Esophagus mucosa (tissue), 1 donor: Measurements from ENCODE around the gene SERPINF2. TPM values are rescaled to one million over a fixed set of nuclear protein-coding genes. Genes with fewer than 3 reads are reported as not detected.
"Not testable (repeated sequence)": the region's sequence is repeated elsewhere in the genome, so short reads cannot be mapped to it uniquely, and the experiment has no call there.

Source experiments
- ATAC-seq: fragments of 200-7000 bp; cut with Tn5 transposase; one replicate; pipeline ENCODE4 v1.9.1; 2020
- total RNA-seq: library from RNA; stranded (reverse); gene quantifications from one replicate; pipeline ENCODE4 v1.2.4, GENCODE V29; 2023
- donor health status: DM: yes; HTN: yes; CAD: no.

SERPINF2 gene
- total RNA-seq, 1 donor from 2014 or later: 2.7 TPM

DNA sequence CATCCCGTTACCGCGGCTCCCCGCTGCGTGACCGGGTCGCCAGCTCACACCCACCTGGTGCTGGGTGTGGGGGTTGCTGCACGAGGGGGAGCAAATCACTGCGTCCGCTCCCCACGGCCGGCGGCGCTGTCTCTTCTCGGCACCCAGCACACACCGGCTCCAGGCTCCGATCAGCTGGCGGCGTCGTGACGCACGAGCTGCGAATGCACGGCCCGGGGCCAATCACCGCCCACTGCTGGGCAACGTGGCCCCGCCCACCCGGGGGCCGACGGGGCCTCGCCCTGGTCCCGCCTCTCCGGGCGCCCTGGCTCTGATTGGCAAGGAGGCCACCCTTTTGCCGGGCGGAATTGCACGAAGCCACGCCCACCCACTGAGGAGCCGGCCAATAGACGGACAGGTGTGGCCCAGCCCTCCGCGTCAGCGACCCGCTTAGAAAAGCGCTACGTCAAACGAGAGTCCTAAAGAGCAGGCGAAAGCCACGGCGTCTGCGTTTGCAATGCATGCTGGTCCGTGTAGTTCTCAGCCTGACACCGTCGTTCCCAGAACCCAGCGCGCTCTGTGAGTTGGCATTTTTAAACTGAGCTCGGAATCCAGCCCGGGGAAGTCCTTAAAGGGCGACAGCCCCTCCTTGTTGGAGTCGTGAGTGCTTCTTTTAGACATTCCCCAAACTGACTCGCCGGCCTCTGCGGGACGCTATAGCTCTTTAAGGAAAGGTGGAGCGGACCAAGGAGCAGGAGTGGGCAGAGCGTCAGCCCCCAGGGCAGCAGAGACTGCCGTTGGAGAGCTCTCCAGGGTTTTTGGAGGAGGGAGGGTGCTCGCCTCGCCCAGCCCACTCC lies 26.4 kb upstream of the SERPINF2 start:
- peak; percentile 82 for ATAC-seq

DNA sequence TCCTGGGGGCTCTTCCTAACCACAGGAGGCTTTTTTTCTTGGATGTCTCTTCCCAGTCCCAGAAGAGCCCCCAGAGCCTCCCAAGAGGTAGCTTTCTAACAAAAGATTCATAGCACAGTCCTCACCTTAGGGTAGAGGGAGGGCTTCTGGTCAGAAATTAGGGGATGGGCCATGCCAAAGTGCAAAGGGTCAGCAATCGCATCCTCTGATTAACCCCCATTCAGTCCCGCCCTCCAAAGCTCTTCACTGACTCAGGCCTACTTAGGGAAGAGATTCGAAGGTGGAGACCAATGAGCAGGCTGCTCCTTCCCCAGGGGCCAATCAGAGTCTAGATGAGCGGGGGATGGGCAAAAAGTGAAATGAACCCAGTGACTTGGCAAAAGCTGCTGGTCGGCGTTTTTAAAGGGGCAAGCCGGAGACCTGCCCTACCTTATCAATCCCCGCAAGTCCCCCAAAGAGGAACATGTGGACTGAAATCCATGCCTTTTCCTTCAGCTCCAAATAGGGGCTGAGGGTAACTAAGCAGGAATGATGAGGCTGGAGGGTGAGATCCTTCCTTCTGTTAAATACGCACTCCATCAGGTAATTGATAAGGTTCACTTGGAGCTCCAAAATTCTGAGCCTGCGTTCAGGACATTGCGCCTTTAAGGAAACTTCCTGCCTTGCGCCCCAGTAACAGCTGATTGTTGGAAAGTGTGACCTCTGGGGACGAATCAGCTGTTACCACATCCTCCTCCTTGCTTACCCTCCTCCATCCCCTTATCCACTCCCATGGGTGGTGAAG lies 25.6 kb upstream of the SERPINF2 start:
- peak; percentile 64 for ATAC-seq

DNA sequence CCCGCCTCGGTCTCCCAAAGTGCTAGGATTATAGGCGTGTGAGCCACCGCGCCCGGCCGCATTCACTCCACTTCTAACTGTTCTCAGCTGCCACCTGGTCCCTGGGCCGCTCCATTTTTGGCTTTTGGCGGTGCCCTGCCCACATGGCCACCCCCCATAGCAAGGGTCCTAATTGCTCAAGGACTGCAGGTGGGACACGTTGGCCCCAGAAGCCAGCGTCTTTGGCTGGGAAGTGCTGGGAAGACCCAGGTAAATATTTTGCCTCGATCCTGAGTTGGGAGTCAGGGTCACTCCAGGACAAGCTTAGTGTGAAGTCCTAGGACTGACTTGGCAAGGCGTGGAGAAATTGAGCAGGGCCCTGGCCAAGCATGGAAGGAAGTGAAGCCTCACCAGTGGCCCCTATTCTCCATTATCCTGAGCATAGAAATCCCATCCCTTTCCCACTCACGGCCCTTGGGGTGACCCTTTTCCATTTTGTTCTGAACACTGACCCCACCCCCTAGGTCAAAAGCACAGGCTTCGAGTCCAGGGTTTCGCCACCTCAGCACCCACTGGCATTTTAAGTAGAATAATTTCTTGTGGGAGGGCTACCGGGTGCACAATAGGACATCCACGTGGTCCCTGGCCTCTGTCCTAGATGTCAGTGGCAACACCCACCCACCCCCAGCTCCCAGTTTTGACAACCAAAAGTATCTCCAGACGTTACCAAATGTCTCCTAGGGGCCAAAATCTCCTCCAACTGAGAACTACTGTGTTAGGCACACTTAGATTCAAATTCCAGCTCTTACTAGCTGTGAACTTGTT lies 24.1 kb upstream of the SERPINF2 start:
- ATAC-seq: no peak

DNA sequence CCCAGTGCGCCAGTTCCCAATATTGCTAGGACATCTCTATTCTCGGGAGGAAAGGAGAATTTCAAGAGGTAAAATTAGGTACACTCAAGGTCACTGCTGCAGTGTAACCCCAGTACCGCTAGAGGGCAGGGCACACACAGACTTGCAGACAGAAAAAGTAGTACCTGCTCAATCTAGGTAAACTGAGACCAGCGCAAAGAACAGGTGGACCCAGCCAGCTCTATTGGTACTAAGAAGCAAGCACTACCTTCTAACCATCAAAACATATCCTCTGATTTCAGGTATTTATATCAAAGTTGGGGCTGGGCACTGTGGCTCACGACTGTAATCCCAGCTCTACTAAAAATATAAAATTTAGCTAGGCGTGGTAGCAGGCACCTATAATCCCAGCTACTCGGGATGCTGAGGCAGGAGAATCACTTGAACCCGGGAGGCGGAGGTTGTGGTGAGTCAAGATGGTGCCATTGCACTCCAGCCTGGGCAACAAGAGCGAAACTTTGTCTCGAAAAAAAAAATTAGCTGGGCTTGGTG lies 21.8 kb upstream of the SERPINF2 start:
- no peak for ATAC-seq

DNA sequence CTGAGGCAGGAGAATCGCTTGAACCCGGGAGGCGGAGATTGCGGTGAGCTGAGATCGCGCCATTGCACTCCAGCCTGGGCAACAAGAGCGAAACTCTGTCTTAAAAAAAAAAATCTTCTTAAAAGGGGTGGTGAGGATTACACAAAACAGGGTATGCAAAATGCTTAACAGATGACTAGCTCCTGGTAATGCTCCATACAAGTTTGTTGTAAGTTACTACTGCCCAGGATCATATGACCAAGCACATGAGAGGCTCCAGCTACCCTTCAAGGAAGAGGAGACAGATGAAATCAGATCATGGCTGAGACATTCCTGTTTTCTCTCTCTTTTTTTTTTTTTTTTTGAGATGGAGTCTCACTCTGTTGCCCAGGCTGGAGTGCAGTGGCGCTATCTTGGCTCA lies 20.6 kb upstream of the SERPINF2 start:
- ATAC-seq: not testable (repeated sequence)

DNA sequence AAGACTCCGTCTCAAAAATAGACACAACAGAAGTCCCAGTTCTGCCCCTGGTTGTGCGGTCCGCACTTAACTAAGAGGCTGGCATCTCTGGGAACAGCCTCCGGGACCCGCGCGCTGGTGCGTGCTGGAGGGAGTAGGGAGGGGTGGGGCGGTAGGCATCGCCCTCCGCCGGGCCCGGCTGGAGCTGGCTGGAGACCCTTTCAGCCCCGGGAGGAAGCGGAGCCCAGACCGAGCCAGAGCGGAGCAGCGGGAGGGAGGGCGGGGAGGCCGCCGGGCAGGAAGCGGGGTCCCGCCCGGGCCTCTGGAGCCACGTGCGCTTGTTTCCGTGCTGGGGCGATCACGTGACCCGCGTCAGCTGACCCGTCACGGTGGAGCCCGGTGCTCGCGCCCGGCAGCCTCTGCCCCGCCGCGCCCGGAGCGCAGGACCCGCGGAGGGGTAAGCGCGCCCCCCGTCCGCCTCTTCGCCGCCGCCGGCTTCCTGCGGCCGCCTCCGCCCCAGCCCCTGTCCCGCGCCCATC lies 18.3 kb upstream of the SERPINF2 start, which contains the start of gene WDR81:
TSS of gene WDR81 (plus strand) at position 354 of the 518 bp plus-strand sequence. CDS start 256 bp downstream, outside the sequence.
- peak; percentile 71 for ATAC-seq

DNA sequence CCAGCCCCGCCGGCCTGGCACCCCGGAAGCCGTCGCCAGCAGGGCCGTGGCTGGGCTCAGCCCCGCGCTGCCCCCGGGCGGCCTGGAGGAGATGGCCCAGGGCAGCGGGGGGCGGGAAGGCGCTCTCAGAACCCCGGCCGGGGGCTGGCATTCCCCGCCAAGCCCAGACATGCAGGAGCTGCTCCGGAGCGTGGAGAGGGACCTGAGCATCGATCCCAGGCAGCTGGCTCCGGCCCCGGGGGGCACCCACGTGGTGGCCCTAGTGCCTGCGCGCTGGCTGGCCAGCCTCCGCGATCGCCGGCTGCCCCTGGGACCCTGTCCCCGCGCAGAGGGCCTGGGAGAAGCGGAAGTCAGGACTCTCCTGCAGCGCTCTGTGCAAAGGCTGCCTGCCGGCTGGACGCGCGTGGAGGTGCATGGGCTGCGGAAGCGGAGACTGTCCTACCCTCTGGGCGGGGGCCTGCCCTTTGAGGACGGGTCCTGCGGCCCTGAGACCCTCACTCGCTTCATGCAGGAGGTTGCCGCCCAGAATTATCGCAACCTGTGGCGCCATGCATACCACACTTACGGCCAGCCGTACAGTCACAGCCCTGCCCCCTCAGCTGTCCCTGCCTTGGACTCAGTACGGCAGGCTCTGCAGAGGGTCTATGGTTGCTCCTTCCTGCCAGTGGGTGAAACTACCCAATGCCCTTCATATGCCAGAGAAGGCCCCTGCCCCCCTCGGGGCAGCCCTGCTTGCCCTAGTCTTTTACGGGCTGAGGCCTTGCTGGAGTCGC lies 17.6 kb upstream of the SERPINF2 start:
- peak; percentile 52 for ATAC-seq

DNA sequence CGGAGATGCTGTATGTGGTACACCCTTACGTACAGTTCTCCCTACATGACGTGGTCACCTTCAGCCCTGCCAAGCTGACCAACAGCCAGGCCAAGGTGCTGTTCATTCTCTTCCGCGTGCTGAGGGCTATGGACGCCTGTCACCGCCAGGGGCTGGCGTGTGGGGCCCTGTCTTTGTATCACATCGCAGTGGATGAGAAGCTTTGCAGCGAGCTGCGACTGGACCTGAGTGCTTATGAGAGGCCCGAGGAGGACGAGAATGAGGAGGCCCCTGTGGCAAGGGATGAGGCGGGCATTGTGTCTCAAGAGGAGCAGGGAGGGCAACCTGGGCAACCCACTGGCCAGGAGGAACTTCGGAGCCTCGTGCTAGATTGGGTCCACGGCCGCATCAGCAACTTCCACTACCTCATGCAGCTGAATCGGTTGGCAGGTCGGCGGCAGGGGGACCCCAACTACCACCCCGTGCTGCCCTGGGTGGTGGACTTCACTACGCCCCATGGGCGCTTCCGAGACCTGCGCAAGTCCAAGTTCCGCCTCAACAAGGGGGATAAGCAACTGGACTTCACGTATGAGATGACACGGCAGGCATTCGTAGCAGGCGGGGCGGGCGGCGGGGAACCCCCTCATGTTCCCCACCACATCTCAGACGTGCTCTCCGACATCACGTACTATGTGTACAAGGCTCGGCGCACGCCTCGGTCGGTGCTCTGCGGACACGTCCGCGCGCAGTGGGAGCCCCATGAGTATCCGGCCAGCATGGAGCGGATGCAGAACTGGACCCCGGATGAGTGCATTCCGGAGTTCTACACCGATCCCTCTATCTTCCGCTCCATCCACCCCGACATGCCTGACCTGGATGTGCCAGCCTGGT lies 16.8 kb upstream of the SERPINF2 start:
- no peak for ATAC-seq

DNA sequence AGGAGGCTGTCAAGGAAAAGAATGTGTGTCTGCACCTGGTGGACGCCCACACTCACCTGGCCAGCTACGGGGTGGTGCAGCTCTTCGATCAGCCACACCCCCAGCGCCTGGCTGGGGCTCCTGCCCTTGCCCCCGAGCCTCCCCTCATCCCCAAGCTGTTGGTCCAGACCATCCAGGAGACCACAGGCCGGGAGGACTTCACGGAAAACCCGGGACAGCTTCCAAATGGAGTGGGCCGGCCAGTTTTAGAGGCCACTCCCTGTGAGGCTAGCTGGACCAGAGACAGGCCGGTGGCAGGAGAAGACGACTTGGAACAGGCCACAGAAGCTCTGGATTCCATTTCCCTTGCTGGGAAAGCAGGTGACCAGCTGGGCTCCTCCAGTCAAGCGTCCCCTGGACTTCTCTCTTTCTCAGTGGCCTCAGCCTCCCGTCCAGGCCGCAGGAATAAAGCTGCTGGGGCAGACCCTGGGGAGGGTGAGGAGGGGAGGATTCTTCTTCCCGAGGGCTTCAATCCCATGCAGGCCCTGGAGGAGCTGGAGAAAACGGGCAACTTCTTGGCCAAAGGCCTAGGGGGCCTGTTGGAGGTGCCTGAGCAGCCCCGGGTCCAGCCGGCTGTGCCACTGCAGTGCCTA lies 15.9 kb upstream of the SERPINF2 start:
- no peak for ATAC-seq

DNA sequence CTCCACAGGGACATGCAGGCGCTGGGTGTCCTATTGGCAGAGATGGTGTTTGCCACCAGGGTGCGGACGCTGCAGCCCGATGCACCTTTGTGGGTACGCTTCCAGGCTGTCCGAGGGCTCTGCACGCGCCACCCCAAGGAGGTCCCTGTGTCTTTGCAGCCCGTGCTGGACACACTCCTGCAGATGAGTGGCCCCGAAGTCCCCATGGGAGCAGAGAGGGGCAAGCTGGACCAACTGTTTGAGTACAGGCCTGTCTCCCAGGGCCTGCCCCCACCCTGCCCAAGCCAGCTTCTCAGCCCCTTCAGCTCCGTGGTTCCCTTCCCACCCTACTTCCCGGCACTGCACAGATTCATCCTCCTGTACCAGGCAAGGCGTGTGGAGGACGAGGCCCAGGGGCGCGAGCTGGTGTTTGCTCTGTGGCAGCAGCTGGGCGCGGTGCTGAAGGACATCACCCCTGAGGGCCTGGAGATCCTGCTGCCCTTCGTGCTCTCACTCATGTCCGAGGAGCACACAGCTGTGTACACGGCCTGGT lies 15.3 kb upstream of the SERPINF2 start:
- no peak for ATAC-seq

DNA sequence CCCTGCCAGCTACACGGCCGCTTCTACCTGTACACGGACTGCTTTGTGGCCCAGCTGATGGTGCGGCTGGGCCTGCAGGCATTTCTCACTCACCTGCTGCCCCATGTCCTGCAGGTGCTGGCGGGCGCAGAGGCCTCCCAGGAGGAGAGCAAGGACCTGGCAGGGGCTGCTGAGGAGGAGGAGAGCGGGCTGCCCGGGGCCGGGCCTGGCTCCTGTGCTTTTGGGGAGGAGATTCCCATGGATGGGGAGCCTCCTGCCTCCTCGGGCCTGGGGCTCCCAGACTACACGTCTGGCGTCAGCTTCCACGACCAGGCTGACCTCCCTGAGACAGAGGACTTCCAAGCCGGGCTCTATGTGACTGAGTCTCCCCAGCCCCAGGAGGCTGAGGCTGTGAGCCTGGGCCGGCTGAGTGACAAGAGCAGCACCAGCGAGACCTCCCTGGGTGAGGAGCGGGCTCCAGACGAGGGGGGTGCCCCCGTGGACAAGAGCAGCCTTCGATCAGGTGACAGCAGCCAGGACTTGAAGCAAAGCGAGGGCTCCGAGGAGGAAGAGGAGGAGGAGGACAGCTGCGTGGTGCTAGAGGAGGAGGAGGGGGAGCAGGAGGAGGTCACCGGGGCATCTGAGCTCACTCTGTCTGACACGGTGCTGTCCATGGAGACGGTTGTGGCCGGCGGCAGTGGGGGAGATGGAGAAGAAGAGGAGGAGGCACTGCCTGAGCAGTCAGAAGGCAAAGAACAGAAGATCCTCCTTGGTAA lies 14.6 kb upstream of the SERPINF2 start:
- no peak for ATAC-seq

DNA sequence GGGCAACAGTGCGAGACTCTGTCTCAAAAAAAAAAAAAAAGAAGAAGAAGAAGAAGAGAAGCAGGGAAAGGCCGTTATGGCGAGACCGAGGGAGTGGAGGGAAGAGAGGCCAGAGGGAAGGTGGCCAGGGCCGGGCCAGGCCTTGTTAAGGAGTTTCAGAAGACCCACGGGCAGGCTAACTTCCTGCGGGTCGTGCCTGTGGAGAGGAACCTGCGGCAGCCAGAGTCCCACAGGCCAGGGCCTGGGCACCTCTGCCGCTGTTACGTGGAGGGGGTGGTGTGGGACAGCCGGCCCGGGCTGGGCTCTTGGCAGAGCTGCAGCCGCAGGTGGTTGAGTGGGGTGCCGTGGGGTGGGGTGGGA lies 12.7 kb upstream of the SERPINF2 start:
- no peak for ATAC-seq

DNA sequence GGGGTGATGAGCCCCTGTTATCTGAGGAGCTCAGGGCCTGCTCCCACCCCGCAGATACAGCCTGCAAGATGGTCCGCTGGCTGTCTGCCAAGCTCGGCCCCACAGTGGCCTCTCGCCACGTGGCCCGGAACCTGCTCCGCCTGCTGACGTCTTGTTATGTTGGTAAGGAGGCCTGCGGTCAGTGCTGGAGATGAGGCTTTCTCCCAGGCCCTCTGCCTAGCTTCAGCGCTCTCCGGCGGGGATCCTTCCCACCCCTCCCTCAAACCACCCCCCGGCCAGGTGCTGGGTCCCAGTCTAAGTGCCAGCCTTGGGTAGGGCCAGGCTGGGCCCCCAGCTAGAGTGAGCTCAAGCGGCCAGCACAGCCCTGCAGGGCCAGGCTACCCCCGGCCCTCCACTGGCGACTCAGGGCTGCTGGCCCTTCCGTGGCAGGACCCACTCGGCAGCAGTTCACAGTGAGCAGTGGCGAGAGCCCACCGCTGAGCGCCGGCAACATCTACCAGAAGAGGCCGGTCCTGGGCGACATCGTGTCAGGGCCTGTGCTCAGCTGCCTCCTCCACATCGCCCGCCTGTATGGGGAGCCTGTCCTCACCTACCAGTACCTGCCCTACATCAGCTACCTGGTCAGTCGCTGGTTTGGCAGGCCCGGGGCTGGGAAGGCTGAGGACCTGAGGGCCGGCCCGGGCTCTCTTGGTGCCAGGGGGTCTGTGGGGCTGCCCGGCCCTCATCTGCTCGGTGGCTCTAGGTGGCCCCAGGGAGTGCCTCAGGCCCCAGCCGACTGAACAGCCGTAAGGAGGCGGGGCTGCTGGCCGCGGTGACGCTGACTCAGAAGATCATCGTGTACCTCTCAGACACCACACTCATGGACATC lies 12.1 kb upstream of the SERPINF2 start:
- peak; percentile 68 for ATAC-seq

DNA sequence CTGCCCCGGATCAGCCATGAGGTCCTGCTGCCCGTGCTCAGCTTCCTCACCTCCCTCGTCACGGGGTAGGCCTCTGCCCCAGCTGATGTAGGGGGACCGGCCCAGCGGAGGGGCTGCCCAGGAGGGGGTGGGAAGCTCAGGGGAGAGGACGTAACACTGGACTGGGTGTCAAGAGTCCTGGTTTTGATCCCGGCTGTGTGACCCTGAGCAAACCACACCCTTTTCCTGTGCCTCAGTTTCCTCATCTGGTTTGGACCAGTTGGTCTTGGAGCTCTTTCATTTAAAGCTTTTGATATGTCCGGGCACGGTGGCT lies 11.5 kb upstream of the SERPINF2 start:
- no peak for ATAC-seq

DNA sequence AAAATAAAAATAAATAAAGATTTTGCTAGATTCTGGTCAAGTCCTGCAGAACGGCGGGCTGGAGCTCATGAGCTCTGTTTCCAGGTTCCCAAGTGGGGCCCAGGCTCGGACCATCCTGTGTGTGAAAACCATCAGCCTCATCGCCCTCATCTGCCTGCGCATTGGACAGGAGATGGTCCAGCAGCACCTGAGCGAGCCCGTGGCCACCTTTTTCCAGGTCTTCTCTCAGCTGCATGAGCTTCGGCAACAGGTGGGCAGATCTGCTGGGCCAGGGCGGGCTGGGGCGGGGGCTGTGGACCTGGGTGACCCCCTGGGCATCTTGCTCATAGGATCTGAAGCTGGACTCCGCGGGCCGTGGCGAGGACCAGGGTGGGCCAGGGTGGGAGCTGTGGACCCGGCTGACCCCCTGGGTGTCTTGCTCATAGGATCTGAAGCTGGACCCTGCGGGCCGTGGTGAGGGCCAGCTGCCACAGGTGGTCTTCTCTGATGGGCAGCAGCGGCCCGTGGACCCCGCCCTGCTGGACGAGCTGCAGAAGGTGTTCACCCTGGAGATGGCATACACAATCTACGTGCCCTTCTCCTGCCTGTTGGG lies 10.3 kb upstream of the SERPINF2 start:
- no peak for ATAC-seq

DNA sequence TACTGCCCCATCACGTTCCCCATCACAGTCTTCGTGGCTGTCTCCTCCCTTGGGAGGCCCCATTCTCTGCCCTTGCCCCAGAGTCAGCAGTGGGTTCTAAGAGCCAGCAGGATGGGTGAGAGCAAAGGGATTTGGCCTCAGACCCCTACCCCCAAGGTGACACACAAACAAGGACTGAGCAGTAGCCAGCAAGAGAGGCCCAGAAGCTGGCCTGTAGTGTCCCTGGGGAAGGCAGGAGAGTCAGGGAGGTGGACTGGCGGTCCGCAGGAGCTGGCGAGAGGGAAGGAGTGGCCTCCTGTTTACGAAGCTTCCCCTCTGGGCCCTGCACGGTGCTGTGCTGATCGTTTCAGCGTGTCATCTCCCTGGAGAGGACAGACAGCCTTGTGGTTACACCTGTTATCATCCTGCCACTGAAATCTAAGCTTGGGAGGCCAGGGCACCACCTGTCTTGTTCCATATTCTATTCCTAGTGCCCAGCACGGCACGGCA lies 9.8 kb upstream of the SERPINF2 start:
- no peak for ATAC-seq

DNA sequence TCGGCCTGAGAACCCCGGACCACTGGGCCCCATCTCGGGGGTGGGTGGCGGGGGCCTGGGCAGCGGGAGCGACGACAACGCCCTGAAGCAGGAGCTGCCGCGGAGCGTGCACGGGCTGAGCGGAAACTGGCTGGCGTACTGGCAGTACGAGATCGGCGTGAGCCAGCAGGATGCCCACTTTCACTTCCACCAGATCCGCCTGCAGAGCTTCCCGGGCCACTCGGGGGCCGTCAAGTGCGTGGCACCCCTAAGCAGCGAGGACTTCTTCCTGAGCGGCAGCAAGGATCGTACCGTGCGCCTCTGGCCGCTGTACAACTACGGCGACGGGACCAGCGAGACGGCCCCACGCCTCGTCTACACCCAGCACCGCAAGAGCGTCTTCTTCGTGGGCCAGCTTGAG lies 8.9 kb upstream of the SERPINF2 start:
- ATAC-seq: no peak

DNA sequence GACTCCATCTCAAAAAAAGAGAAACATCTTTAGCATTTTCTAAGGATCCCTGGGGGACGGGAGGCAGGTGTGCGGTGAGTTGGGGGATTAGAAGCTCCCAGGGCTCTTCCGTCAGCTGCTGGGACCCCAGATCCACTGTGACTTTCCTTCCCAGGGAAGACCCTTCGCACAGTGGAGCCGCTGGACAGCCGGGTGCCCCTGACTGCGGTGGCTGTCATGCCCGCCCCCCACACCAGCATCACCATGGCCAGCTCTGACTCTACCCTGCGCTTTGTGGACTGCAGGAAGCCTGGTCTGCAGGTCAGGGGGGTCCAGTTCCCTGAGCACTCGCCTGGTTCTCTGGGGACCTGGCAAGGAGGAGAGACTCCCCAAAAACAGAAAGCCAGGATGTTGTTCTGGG lies 7.3 kb upstream of the SERPINF2 start:
- no peak for ATAC-seq
